GM23338 (cell line): ENCODE results near the gene SYNPO2. TPM values are rescaled to one million over a fixed set of nuclear protein-coding genes. Genes with fewer than 3 reads are reported as not detected.

Experiments used
- ATAC-seq: fragments of 200-7000 bp; cut with Tn5 transposase; 3 replicates; pipeline ENCODE4 v1.9.1; 2020
- DNase-seq: peaks from one replicate; pipeline ENCODE4 v3.0.0-alpha.2; 2015; ENCODE audit warnings: low spot score
- H2AFZ ChIP-seq: fragments of 200-600 bp; sonication (generic); 2 replicates; pipeline ENCODE4 v1.8.0; 2016; ENCODE audit warnings: antibody characterized with exemption, mild to moderate bottlenecking, moderate library complexity
- H3F3A ChIP-seq: fragments of 200-600 bp; sonication (generic); replicated peaks from 2 replicates; pipeline ENCODE4 v1.8.0; 2017; ENCODE audit warnings: antibody characterized with exemption, mixed run types, low read depth
- H3K27ac ChIP-seq: fragments of 200-600 bp; sonication (generic); 2 replicates; pipeline ENCODE4 v1.6.1; 2016; ENCODE audit warnings: low read depth
- H3K27me3 ChIP-seq: fragments of 200-600 bp; sonication (generic); 2 replicates; pipeline ENCODE4 v1.8.0; 2016; ENCODE audit warnings: mild to moderate bottlenecking, mixed run types, moderate library complexity; ENCODE audit not compliant: insufficient read depth
- H3K36me3 ChIP-seq: fragments of 200-600 bp; sonication (generic); 2 replicates; pipeline ENCODE4 v1.8.0; 2016; ENCODE audit warnings: mild to moderate bottlenecking; ENCODE audit not compliant: insufficient read depth
- H3K4me1 ChIP-seq: fragments of 200-600 bp; sonication (generic); 2 replicates; pipeline ENCODE4 v1.8.0; 2016; ENCODE audit warnings: mild to moderate bottlenecking, moderate library complexity; ENCODE audit not compliant: insufficient read depth
- H3K4me2 ChIP-seq: fragments of 200-600 bp; sonication (generic); 2 replicates; pipeline ENCODE4 v1.7.1; 2017; ENCODE audit warnings: mixed run types
- H3K4me3 ChIP-seq: fragments of 200-600 bp; sonication (generic); 2 replicates; pipeline ENCODE4 v1.6.1; 2016; ENCODE audit warnings: mixed run types
- H3K79me2 ChIP-seq: fragments of 200-600 bp; sonication (generic); replicated peaks from 2 replicates; pipeline ENCODE4 v1.8.0; 2017; ENCODE audit warnings: mild to moderate bottlenecking; ENCODE audit not compliant: insufficient read depth
- H3K9me2 ChIP-seq: fragments of 200-600 bp; sonication (generic); 2 replicates; pipeline ENCODE4 v1.8.0; 2017; ENCODE audit not compliant: insufficient read depth
- H4K20me1 ChIP-seq: fragments of 200-600 bp; sonication (generic); replicated peaks from 2 replicates; pipeline ENCODE4 v1.8.0; 2017; ENCODE audit warnings: mild to moderate bottlenecking; ENCODE audit not compliant: insufficient read depth
- H3K27ac Mint-ChIP-seq: 2 replicates; pipeline ENCODE4 v1.8.0; 2020; ENCODE audit warnings: inconsistent platforms, mild to moderate bottlenecking, moderate library complexity, mixed read lengths
- H3K27me3 Mint-ChIP-seq: 3 replicates; pipeline ENCODE4 v1.8.0; 2022; ENCODE audit warnings: low read depth, mild to moderate bottlenecking, moderate library complexity, mixed read lengths, inconsistent platforms; ENCODE audit not compliant: insufficient read depth, poor library complexity
- H3K36me3 Mint-ChIP-seq: 3 replicates; pipeline ENCODE4 v1.8.0; 2021; ENCODE audit warnings: low read depth, mild to moderate bottlenecking, inconsistent platforms, moderate library complexity, mixed read lengths
- H3K4me1 Mint-ChIP-seq: 3 replicates; pipeline ENCODE4 v1.8.0; 2020; ENCODE audit warnings: mild to moderate bottlenecking, inconsistent platforms, mixed read lengths
- H3K4me3 Mint-ChIP-seq: 3 replicates; pipeline ENCODE4 v1.8.0; 2021; ENCODE audit warnings: moderate library complexity, mild to moderate bottlenecking, inconsistent platforms, mixed read lengths
- H3K9me3 Mint-ChIP-seq: 3 replicates; pipeline ENCODE4 v1.8.0; 2020; ENCODE audit warnings: moderate library complexity, mild to moderate bottlenecking, inconsistent platforms, mixed read lengths
- CREB1 ChIP-seq: fragments of 250-450 bp; sonication (Bioruptor Pico); IDR thresholded peaks from 2 replicates; pipeline ENCODE4 v1.5.0; 2020; ENCODE audit warnings: low read depth, mild to moderate bottlenecking, moderate library complexity
- JUNB ChIP-seq: IDR thresholded peaks from one replicate; pipeline ENCODE4 v1.6.1; 2016; ENCODE audit warnings: antibody characterized with exemption; ENCODE audit not compliant: unreplicated experiment
- STAT1 ChIP-seq: IDR thresholded peaks from one replicate; pipeline ENCODE4 v1.6.1; 2016; ENCODE audit warnings: antibody characterized with exemption; ENCODE audit not compliant: unreplicated experiment
- ZNF331 ChIP-seq: fragments of 250-450 bp; sonication (Bioruptor Pico); IDR thresholded peaks from 2 replicates; pipeline ENCODE4 v1.5.0; 2020; ENCODE audit warnings: low read depth, mild to moderate bottlenecking, moderate library complexity
- polyA plus RNA-seq: library from polyadenylated mRNA; unstranded; fragments of >200 nt; fragmentation: Nextera tagmentation; extraction: Ambion mirVana; gene quantifications from 2 replicates; pipeline ENCODE4 v1.2.1, GENCODE V29; 2016
- total RNA-seq: library from RNA; depleted of rRNA; stranded (reverse); fragments of >200 nt; shearing (Covaris generic); gene quantifications from 2 replicates; pipeline ENCODE4 v1.2.3, GENCODE V29; 2014
- TF ChIP-seq, protein P1 (sequence below): fragments of 250-450 bp; sonication (Bioruptor Pico); IDR thresholded peaks from 2 replicates; pipeline ENCODE4 v1.5.0; 2020; ENCODE audit warnings: mild to moderate bottlenecking, moderate library complexity
- TF ChIP-seq, protein P2 (sequence below): IDR thresholded peaks from 2 replicates; pipeline ENCODE4 v1.6.1; 2016; ENCODE audit warnings: antibody characterized with exemption
- TF ChIP-seq, protein P3 (sequence below), 2 experiments: fragments of 200-600 bp in 1 of 2; sonication (generic) in 1 of 2; conservative IDR thresholded peaks; 2 replicates each; pipeline versions ENCODE4 v1.5.1 to v1.6.1; 2016 to 2017; ENCODE audit warnings: antibody characterized with exemption in 2 of 2, low read depth in 2 of 2, mild to moderate bottlenecking in 2 of 2, moderate library complexity in 1 of 2

Gene SYNPO2
- total and polyA plus RNA-seq, 2 experiments from 2014 or later = 2.1 to 3.4 TPM

DNA sequence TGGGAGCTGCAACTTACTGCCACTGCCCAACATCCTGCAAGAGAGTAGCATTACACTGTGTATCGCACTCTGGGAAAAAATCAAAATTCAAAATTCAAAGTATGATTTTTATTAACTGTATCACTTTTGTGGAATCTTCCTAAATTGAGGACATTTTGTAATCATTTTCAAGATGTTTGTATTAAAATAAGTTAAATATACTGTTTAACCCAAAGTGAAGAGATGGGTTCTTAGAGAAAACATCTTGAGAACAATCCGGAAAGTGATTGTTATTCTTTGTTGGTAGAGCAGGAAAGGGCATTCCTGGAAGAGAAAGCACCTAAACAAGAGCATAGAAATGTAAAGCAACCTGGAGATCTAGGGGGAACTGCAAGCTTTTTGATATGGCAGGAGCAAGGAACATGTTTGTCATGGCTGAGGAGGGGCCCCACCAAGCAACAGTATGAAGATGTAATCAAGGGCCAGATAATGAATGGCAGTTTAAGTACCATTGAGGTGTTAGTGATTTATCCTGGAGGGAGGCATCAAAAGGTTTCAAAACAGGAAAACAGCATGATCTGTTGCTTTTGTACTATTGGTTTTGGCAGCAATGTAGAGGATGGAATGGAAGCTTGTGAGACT lies 38.7 kb upstream of the SYNPO2 start (continued):
- TF ChIP-seq, protein P1, sequence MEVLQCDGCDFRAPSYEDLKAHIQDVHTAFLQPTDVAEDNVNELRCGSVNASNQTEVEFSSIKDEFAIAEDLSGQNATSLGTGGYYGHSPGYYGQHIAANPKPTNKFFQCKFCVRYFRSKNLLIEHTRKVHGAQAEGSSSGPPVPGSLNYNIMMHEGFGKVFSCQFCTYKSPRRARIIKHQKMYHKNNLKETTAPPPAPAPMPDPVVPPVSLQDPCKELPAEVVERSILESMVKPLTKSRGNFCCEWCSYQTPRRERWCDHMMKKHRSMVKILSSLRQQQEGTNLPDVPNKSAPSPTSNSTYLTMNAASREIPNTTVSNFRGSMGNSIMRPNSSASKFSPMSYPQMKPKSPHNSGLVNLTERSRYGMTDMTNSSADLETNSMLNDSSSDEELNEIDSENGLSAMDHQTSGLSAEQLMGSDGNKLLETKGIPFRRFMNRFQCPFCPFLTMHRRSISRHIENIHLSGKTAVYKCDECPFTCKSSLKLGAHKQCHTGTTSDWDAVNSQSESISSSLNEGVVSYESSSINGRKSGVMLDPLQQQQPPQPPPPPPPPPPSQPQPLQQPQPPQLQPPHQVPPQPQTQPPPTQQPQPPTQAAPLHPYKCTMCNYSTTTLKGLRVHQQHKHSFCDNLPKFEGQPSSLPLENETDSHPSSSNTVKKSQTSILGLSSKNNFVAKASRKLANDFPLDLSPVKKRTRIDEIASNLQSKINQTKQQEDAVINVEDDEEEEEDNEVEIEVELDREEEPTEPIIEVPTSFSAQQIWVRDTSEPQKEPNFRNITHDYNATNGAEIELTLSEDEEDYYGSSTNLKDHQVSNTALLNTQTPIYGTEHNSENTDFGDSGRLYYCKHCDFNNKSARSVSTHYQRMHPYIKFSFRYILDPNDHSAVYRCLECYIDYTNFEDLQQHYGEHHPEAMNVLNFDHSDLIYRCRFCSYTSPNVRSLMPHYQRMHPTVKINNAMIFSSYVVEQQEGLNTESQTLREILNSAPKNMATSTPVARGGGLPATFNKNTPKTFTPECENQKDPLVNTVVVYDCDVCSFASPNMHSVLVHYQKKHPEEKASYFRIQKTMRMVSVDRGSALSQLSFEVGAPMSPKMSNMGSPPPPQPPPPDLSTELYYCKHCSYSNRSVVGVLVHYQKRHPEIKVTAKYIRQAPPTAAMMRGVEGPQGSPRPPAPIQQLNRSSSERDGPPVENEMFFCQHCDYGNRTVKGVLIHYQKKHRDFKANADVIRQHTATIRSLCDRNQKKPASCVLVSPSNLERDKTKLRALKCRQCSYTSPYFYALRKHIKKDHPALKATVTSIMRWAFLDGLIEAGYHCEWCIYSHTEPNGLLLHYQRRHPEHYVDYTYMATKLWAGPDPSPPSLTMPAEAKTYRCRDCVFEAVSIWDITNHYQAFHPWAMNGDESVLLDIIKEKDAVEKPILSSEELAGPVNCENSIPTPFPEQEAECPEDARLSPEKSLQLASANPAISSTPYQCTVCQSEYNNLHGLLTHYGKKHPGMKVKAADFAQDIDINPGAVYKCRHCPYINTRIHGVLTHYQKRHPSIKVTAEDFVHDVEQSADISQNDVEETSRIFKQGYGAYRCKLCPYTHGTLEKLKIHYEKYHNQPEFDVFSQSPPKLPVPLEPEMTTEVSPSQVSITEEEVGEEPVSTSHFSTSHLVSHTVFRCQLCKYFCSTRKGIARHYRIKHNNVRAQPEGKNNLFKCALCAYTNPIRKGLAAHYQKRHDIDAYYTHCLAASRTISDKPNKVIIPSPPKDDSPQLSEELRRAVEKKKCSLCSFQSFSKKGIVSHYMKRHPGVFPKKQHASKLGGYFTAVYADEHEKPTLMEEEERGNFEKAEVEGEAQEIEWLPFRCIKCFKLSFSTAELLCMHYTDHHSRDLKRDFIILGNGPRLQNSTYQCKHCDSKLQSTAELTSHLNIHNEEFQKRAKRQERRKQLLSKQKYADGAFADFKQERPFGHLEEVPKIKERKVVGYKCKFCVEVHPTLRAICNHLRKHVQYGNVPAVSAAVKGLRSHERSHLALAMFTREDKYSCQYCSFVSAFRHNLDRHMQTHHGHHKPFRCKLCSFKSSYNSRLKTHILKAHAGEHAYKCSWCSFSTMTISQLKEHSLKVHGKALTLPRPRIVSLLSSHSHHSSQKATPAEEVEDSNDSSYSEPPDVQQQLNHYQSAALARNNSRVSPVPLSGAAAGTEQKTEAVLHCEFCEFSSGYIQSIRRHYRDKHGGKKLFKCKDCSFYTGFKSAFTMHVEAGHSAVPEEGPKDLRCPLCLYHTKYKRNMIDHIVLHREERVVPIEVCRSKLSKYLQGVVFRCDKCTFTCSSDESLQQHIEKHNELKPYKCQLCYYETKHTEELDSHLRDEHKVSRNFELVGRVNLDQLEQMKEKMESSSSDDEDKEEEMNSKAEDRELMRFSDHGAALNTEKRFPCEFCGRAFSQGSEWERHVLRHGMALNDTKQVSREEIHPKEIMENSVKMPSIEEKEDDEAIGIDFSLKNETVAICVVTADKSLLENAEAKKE (CRISPR knock-in tag) = peak; percentile 100

DNA sequence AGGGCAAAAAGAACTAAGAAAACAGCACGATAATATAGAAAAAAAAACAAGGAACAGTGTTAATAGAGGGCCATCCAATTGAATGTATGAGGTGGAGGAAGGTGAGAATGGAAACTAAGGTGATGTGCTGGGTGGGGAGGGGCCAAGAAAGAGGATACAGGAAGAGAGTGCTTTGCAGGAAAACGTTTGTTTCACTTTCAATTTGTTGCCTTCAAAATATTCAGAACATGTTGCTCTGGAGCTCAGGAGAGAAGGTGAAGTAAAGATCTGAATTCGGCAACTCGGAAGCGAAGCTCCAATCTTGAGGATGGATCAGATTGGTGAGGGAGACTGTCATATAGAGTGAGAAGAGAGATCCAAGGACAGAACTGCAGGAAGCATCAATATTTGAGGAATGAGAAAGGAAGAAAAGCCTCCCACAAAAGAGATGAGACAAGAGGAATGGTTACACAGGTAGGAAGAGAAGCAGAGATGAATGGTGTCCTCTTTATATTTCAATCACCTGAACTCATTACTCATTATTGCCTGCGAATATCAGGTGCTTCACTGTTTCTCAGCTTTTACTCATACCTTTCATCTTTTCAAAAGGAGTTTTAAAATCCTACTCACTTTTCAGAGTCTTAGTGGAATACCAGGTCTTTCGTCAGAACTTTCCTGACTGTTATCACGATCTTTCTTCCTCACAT lies 38.0 kb upstream of the SYNPO2 start:
- Histone ChIP-seq H3K79me2 (peaks cover 19% of the 10 kb centered on the region), H3K36me3 (no peaks in the 10 kb centered on the region), H3K27me3 (no peaks in the 10 kb centered on the region), H3K4me2 (peak overlapping the region; percentile 79), H3K9me2 (no peaks in the 10 kb centered on the region), H3F3A (peaks cover 5% of the 10 kb centered on the region; the same call in 1 of the 2 replicates), H3K27ac (peak overlapping the region; percentile 83), H2AFZ (no peak overlapping the region), H3K4me3 (peak overlapping the region; percentile 62), H3K4me1 (peaks cover 41% of the 10 kb centered on the region), H4K20me1 (no peaks in the 10 kb centered on the region)
- Mint-ChIP-seq H3K36me3 (peaks cover 7% of the 10 kb centered on the region; the same call in 2 of the 3 replicates), H3K27ac (peak overlapping the region; percentile 96), H3K9me3 (no peaks in the 10 kb centered on the region), H3K4me3 (peak overlapping the region; percentile 87), H3K27me3 (peaks cover 3% of the 10 kb centered on the region), H3K4me1 (peaks cover 55% of the 10 kb centered on the region)
- ATAC-seq (peak; percentile 76), DNase-seq (peak; percentile 91)
- TF ChIP-seq STAT1 = no peak
- TF ChIP-seq ZNF331 = no peak
- TF ChIP-seq, protein P2, sequence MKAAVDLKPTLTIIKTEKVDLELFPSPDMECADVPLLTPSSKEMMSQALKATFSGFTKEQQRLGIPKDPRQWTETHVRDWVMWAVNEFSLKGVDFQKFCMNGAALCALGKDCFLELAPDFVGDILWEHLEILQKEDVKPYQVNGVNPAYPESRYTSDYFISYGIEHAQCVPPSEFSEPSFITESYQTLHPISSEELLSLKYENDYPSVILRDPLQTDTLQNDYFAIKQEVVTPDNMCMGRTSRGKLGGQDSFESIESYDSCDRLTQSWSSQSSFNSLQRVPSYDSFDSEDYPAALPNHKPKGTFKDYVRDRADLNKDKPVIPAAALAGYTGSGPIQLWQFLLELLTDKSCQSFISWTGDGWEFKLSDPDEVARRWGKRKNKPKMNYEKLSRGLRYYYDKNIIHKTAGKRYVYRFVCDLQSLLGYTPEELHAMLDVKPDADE = no peak
- TF ChIP-seq JUNB = no peak
- no peak for TF ChIP-seq CREB1 (CRISPR knock-in tag)
- TF ChIP-seq, protein P3, sequence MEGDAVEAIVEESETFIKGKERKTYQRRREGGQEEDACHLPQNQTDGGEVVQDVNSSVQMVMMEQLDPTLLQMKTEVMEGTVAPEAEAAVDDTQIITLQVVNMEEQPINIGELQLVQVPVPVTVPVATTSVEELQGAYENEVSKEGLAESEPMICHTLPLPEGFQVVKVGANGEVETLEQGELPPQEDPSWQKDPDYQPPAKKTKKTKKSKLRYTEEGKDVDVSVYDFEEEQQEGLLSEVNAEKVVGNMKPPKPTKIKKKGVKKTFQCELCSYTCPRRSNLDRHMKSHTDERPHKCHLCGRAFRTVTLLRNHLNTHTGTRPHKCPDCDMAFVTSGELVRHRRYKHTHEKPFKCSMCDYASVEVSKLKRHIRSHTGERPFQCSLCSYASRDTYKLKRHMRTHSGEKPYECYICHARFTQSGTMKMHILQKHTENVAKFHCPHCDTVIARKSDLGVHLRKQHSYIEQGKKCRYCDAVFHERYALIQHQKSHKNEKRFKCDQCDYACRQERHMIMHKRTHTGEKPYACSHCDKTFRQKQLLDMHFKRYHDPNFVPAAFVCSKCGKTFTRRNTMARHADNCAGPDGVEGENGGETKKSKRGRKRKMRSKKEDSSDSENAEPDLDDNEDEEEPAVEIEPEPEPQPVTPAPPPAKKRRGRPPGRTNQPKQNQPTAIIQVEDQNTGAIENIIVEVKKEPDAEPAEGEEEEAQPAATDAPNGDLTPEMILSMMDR (conservative IDR thresholded peaks at IDR 0.05; ENCODE audit: low read depth in 2 of 2) = no peak
